ENCODE results near the gene DHX38. TPM values are rescaled to one million over a fixed set of nuclear protein-coding genes. Genes with fewer than 3 reads are reported as not detected.
"Not testable (repeated sequence)": the region's sequence is repeated elsewhere in the genome, so short reads cannot be mapped to it uniquely, and the experiment has no call there.

DHX38 gene
- total RNA-seq, 3 donors from 2014 or later = 56.0 to 75.9 (median 62.7) TPM

DNA sequence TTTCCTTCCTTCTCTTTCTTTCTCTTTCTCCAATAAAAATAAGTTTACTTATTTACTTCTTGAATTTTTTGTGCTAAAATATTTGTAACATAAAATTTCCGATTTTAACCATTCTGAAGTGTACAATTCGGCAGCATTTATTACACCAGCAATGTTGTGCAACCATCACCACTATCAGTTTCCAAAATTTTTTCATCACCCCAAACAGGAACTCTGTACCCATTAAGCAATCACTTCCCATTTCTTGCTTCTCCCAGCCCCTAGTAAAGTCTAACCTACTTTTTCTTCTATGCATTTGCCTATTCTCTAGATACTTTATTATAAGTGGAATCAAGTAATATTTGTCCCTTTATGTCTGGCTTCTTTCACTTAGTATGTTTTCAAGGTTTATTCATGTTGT, 41.8 kb upstream of the DHX38 start:
- no peak for ATAC-seq
- no peak for DNase-seq
- H3K4me1 ChIP-seq (ENCODE audit: low read depth) = no peaks in the 10 kb centered on the region
- H3K36me3 ChIP-seq (ENCODE audit: low read depth) = no peaks in the 10 kb centered on the region
- peaks cover 10% of the 10 kb centered on the region for H3K9me3 ChIP-seq
- no peak overlapping the region for H3K4me3 ChIP-seq
- TF ChIP-seq CTCF (IDR thresholded peaks at IDR 0.05) = no peak
- intact Hi-C loops (cut with DNase I, micrococcal nuclease) = no loop called here

DNA sequence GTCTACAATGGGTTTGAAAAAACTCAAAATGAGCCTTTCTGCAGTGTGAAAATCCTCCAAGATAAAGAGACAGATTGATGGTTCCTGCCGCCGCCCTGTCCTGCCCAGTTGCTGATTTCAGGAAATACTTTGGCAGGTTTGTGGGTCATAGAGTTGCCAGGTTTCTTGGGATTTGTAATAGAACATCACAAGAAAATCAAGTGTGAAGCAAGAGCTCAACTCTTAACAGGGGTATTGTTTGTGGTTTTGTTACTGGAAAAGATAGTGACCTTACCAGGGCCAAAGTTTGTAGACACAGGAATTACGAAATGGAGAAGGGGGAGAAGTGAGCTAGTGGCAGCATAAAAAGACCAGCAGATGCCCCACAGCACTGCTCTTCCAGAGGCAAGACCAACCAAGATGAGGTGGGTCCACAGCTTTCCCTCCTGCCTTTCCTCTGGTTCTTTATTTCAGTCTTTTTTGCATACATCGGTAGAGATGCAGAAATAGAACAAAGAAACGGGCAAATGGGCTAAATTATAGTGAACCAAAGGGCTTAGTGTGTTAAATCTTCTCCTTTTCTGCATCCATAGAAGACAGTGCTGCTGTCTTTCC, 39.3 kb upstream of the DHX38 start, which contains the start of gene HP:
TSS of gene HP (plus strand) at position 252 of the 594 bp plus-strand sequence. CDS start at position 400, 148 bp downstream.
- H3K4me3 ChIP-seq; intact Hi-C loops (cut with DNase I, micrococcal nuclease); DNase-seq; H3K36me3 ChIP-seq (ENCODE audit: low read depth); H3K4me1 ChIP-seq (ENCODE audit: low read depth); H3K9me3 ChIP-seq; ATAC-seq: not testable (repeated sequence)

DNA sequence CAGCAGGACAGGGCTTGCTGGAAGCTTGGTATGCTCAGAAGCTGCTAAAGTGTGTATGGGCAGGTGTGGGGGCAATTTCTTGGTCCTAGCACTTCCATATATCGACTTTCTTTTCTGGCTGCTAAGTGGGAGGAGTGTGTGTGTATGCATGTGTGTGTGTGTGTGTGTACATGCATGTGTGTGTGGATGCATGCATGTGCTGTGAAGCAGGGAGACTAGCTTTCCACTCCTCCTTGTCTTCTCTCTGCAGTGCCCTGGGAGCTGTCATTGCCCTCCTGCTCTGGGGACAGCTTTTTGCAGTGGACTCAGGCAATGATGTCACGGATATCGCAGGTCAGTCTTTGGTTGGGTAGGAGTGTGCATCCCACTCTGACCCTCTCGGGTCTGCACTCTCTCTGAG, 37.7 kb upstream of the DHX38 start:
- H3K4me3 ChIP-seq = no peak overlapping the region
- H3K4me1 ChIP-seq (ENCODE audit: low read depth) = no peaks in the 10 kb centered on the region
- TF ChIP-seq CTCF (IDR thresholded peaks at IDR 0.05) = no peak
- H3K36me3 ChIP-seq (ENCODE audit: low read depth) = no peaks in the 10 kb centered on the region
- ATAC-seq (no peak), DNase-seq (no peak)
- H3K9me3 ChIP-seq = no peaks in the 10 kb centered on the region
- intact Hi-C loops (cut with DNase I, micrococcal nuclease) = no loop called here

DNA sequence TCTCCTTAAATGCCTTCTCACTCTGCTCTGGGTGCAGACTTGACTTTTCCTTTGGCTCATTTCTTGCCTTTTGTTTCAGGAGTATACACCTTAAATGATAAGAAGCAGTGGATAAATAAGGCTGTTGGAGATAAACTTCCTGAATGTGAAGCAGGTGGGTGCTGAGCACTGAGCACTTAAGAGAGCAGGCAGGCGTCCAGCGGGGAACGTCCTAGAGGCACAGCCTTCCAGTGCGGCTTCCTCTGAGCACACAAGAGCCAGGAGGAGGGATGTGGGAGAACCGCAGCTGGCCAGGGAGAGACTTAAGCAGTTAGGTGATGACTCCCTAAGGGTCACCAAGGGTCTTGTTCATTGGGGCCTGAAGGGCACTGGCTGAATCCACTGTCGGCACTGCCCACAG, 36.3 kb upstream of the DHX38 start:
- H3K4me3 ChIP-seq; DNase-seq; H3K9me3 ChIP-seq; intact Hi-C loops (cut with DNase I, micrococcal nuclease); H3K36me3 ChIP-seq (ENCODE audit: low read depth); H3K4me1 ChIP-seq (ENCODE audit: low read depth): not testable (repeated sequence)
- peak; percentile 80 for ATAC-seq

GRCh38 chr16:72059060-72059459, 34.6 kb upstream of the DHX38 start:
- ATAC-seq = peak; percentile 65
- DNase-seq; intact Hi-C loops (cut with DNase I, micrococcal nuclease): not testable (repeated sequence)

DNA sequence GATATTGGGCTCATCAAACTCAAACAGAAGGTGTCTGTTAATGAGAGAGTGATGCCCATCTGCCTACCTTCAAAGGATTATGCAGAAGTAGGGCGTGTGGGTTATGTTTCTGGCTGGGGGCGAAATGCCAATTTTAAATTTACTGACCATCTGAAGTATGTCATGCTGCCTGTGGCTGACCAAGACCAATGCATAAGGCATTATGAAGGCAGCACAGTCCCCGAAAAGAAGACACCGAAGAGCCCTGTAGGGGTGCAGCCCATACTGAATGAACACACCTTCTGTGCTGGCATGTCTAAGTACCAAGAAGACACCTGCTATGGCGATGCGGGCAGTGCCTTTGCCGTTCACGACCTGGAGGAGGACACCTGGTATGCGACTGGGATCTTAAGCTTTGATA, 33.2 kb upstream of the DHX38 start:
- ATAC-seq = no peak
- intact Hi-C loops (cut with DNase I, micrococcal nuclease) = no loop called here

More at GRCh38 chr16:72059060-72059459, 34.6 kb upstream of the DHX38 start:
- not testable (repeated sequence) for H3K4me3 ChIP-seq; H3K36me3 ChIP-seq (ENCODE audit: low read depth); H3K4me1 ChIP-seq (ENCODE audit: low read depth); H3K9me3 ChIP-seq

GRCh38 chr16:72061564-72061963, 32.1 kb upstream of the DHX38 start:
- Histone ChIP-seq H3K9me3 (no peaks in the 10 kb centered on the region), H3K4me3 (no peak overlapping the region), H3K36me3 (ENCODE audit: low read depth) (no peaks in the 10 kb centered on the region), H3K4me1 (ENCODE audit: low read depth) (no peaks in the 10 kb centered on the region)
- DNase-seq (no peak), ATAC-seq (no peak)
- intact Hi-C loops (cut with DNase I, micrococcal nuclease) = no loop called here
- TF ChIP-seq CTCF (IDR thresholded peaks at IDR 0.05) = no peak

More for the DNA sequence above, 33.2 kb upstream of the DHX38 start:
- Histone ChIP-seq H3K4me1 (ENCODE audit: low read depth) (no peaks in the 10 kb centered on the region), H3K4me3 (no peak overlapping the region), H3K9me3 (no peaks in the 10 kb centered on the region), H3K36me3 (ENCODE audit: low read depth) (no peaks in the 10 kb centered on the region)
- DNase-seq = no peak
- TF ChIP-seq CTCF (IDR thresholded peaks at IDR 0.05) = no peak
